Hematopoietic multipotent progenitor cell treated with erythropoietin and hydrocortisone succinate and interleukin-3 and kit ligand, for 6 days (in vitro differentiated cells): ENCODE results near the gene POLE.

Source experiments
- DNase-seq: peaks from one replicate; pipeline ENCODE4 v3.0.0-alpha.2; 2015

The POLE gene

GRCh38 chr12:132574271-132574996, 112.7 kb downstream of the POLE start:
- DNase-seq = no peak
